Liver (tissue), 9 donors: ENCODE measurements around the gene DCT. TPM values are rescaled to one million over a fixed set of nuclear protein-coding genes. Genes with fewer than 3 reads are reported as not detected.

Source experiments
- DNase-seq: peaks from one replicate; pipeline ENCODE4 v3.0.0-alpha.2; 2017; ENCODE audit warnings: low spot score
- H3K27ac ChIP-seq, 2 donors: one replicate each; pipeline ENCODE4 v1.7.0; 2013; ENCODE audit warnings: inconsistent platforms in 2 of 2, low read length in 2 of 2, control low read depth in 1 of 2, low read depth in 1 of 2, mild to moderate bottlenecking in 1 of 2
- H3K27me3 ChIP-seq, 4 donors: one replicate each; pipeline versions ENCODE4 v1.6.1 to v1.7.0; 2013; ENCODE audit warnings: low read length in 3 of 4, inconsistent platforms in 1 of 4, mild to moderate bottlenecking in 1 of 4, moderate library complexity in 1 of 4; ENCODE audit not compliant: control insufficient read depth in 4 of 4, insufficient read depth in 4 of 4
- H3K36me3 ChIP-seq, 4 donors: one replicate each; pipeline versions ENCODE4 v1.6.1 to v1.7.0; 2013; ENCODE audit warnings: low read length in 3 of 4, mild to moderate bottlenecking in 3 of 4, low read depth in 1 of 4, moderate library complexity in 1 of 4; ENCODE audit not compliant: control insufficient read depth in 4 of 4, insufficient read depth in 3 of 4
- H3K4me1 ChIP-seq, 4 donors: one replicate each; pipeline versions ENCODE4 v1.6.1 to v1.7.0; 2013; ENCODE audit warnings: low read length in 3 of 4, mild to moderate bottlenecking in 3 of 4, moderate library complexity in 1 of 4; ENCODE audit not compliant: control insufficient read depth in 4 of 4, insufficient read depth in 4 of 4
- H3K4me3 ChIP-seq, 3 donors: one replicate each; pipeline versions ENCODE4 v1.6.1 to v1.7.0; 2013; ENCODE audit warnings: low read length in 3 of 3, control low read depth in 1 of 3, low read depth in 1 of 3, mild to moderate bottlenecking in 1 of 3
- H3K9ac ChIP-seq, 2 donors: one replicate each; pipeline ENCODE4 v1.7.0; 2013; ENCODE audit warnings: low read length in 2 of 2, mild to moderate bottlenecking in 2 of 2, moderate library complexity in 2 of 2, control low read depth in 1 of 2, low read depth in 1 of 2
- H3K9me3 ChIP-seq, 4 donors: one replicate each; pipeline versions ENCODE4 v1.6.1 to v1.7.0; 2013; ENCODE audit warnings: low read length in 3 of 4; ENCODE audit not compliant: control insufficient read depth in 4 of 4
- ATF3 ChIP-seq: IDR thresholded peaks from 2 replicates; pipeline ENCODE4 v1.6.1; 2016; ENCODE audit warnings: antibody characterized with exemption
- CTCF ChIP-seq: fragments of 150-350 bp; IDR thresholded peaks from 2 replicates; pipeline ENCODE4 v1.5.1; 2017; ENCODE audit warnings: improper control_type of control experiment, low read depth, low read length; ENCODE audit not compliant: missing input control
- FOXA2 ChIP-seq: IDR thresholded peaks from 2 replicates; pipeline ENCODE4 v1.6.1; 2016; ENCODE audit warnings: antibody characterized with exemption
- GABPA ChIP-seq, 2 donors: IDR thresholded peaks in 1 of 2; conservative IDR thresholded peaks in 1 of 2; 2 replicates each; pipeline ENCODE4 v1.6.1; 2016; ENCODE audit warnings: antibody characterized with exemption in 2 of 2, mild to moderate bottlenecking in 1 of 2, moderate library complexity in 1 of 2
- HNF4A ChIP-seq, 2 donors: conservative IDR thresholded peaks; 2 replicates each; pipeline ENCODE4 v1.6.1; 2016; ENCODE audit warnings: antibody characterized with exemption in 2 of 2, mild to moderate bottlenecking in 2 of 2
- HNF4G ChIP-seq: IDR thresholded peaks from 2 replicates; pipeline ENCODE4 v1.6.1; 2016; ENCODE audit warnings: antibody characterized with exemption
- JUND ChIP-seq, 2 donors: IDR thresholded peaks; 2 replicates each; pipeline ENCODE4 v1.6.1; 2016; ENCODE audit warnings: antibody characterized with exemption in 2 of 2
- NR2F2 ChIP-seq: IDR thresholded peaks from 2 replicates; pipeline ENCODE4 v1.6.1; 2016; ENCODE audit warnings: antibody characterized with exemption
- RAD21 ChIP-seq, 2 donors: IDR thresholded peaks; 2 replicates each; pipeline ENCODE4 v1.6.1; 2016; ENCODE audit warnings: antibody characterized with exemption in 2 of 2, mild to moderate bottlenecking in 2 of 2
- RXRA ChIP-seq, 2 donors: IDR thresholded peaks; 2 replicates each; pipeline ENCODE4 v1.6.1; 2017 to 2018; ENCODE audit warnings: antibody characterized with exemption in 2 of 2, mild to moderate bottlenecking in 1 of 2
- SP1 ChIP-seq: IDR thresholded peaks from 2 replicates; pipeline ENCODE4 v1.6.1; 2018; ENCODE audit warnings: antibody characterized with exemption, mild to moderate bottlenecking
- TAF1 ChIP-seq: conservative IDR thresholded peaks from 2 replicates; pipeline ENCODE4 v1.6.1; 2016; ENCODE audit warnings: antibody characterized with exemption, mild to moderate bottlenecking
- YY1 ChIP-seq: IDR thresholded peaks from 2 replicates; pipeline ENCODE4 v1.6.1; 2016; ENCODE audit warnings: antibody characterized with exemption, mild to moderate bottlenecking
- WGBS: extraction: QIAGEN DNeasy Blood & Tissue Kit; methylation state at CpG from one replicate; pipeline ENCODE4 v1.1.7; 2013; 5-methylcytosine and 5-hydroxymethylcytosine counted together
- polyA plus RNA-seq, 2 donors: library from polyadenylated mRNA; stranded (reverse) in 1 of 2; unstranded in 1 of 2; fragments of 200-250 nt in 1 of 2; fragments of >200 nt in 1 of 2; fragmentation: Nextera tagmentation in 1 of 2; extraction: Ambion mirVana in 1 of 2; gene quantifications; one replicate each; pipeline versions ENCODE4 v1.2.1 to v1.2.3, GENCODE V29; 2013 to 2015
- total RNA-seq, 2 donors: library from RNA; depleted of rRNA; stranded (reverse); fragments of >200 nt; gene quantifications; one replicate each; pipeline ENCODE4 v1.2.3, GENCODE V29; 2014
- TF ChIP-seq, protein P1 (sequence below): IDR thresholded peaks from 2 replicates; pipeline ENCODE4 v1.6.1; 2016; ENCODE audit warnings: antibody characterized with exemption
- TF ChIP-seq, protein P2 (sequence below): IDR thresholded peaks from 2 replicates; pipeline ENCODE4 v1.6.1; 2016; ENCODE audit warnings: antibody characterized with exemption, mild to moderate bottlenecking
- donor health status: healthy.
- donor health status: healthy.
- donor health status: healthy.
- donor health status: healthy.
- donor health status: healthy.

The DCT gene
- total and polyA plus RNA-seq, 4 donors: 0.08 to 0.19 TPM; not detected in 2

GRCh38 chr13:94427313-94427953 lies 52.0 kb downstream of the DCT start:
- Histone ChIP-seq H3K9me3 (no peaks in the 10 kb centered on the region), H3K36me3 (no peaks in the 10 kb centered on the region), H3K4me1 (no peaks in the 10 kb centered on the region), H3K4me3 (no peak overlapping the region), H3K9ac (no peak overlapping the region), H3K27me3 (no peaks in the 10 kb centered on the region), H3K27ac (no peak overlapping the region)
- DNase-seq: no peak
- no peak for TF ChIP-seq JUND (IDR thresholded peaks at IDR 0.05)
- TF ChIP-seq, protein P1, sequence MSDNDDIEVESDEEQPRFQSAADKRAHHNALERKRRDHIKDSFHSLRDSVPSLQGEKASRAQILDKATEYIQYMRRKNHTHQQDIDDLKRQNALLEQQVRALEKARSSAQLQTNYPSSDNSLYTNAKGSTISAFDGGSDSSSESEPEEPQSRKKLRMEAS: no peak
- no peak for TF ChIP-seq ATF3
- no peak for TF ChIP-seq HNF4G
- no peak for TF ChIP-seq YY1
- 71% methylated on average over 5 of the region's 5 CpGs for WGBS

DNA sequence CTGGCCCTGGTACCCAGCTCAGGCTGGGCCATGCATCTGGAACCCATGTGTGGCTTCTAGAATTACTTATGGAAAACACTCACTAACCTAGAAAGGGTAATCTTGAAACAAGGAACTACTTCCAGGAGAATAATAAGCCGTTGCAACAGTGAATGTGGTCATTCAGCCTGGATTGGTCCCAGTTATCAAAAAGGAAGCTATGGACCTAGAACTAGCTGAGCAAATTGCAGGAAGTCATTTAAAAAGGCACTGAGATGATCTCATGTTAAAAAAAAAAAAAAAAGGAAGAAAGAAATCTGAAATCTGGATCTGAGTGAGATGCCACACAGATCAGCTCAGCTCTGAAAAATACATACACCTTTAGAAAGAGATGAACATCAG lies 59.6 kb downstream of the DCT start:
- no peak for TF ChIP-seq HNF4G
- TF ChIP-seq SP1: no peak
- TF ChIP-seq ATF3: no peak
- TF ChIP-seq TAF1: no peak
- TF ChIP-seq, protein P1: no peak
- TF ChIP-seq JUND (IDR thresholded peaks at IDR 0.05): no peak
- no peak for TF ChIP-seq RXRA (IDR thresholded peaks at IDR 0.05)
- TF ChIP-seq GABPA (IDR thresholded peaks at IDR 0.05 in 1 of 2, conservative IDR thresholded peaks at IDR 0.05 in 1 of 2): no peak
- TF ChIP-seq NR2F2: no peak
- no peak for TF ChIP-seq HNF4A (conservative IDR thresholded peaks at IDR 0.05)
- no peak for TF ChIP-seq CTCF
- Histone ChIP-seq H3K27me3 (no peaks in the 10 kb centered on the region), H3K27ac (no peak overlapping the region), H3K9ac (no peak overlapping the region), H3K36me3 (no peaks in the 10 kb centered on the region), H3K4me3 (no peak overlapping the region), H3K4me1 (no peaks in the 10 kb centered on the region), H3K9me3 (peaks cover 0 to 6% (median under 1%) of the 10 kb centered on the region in 4 donors)
- WGBS: 62% methylated on average over 1 of the region's 1 CpG
- no peak for DNase-seq

DNA sequence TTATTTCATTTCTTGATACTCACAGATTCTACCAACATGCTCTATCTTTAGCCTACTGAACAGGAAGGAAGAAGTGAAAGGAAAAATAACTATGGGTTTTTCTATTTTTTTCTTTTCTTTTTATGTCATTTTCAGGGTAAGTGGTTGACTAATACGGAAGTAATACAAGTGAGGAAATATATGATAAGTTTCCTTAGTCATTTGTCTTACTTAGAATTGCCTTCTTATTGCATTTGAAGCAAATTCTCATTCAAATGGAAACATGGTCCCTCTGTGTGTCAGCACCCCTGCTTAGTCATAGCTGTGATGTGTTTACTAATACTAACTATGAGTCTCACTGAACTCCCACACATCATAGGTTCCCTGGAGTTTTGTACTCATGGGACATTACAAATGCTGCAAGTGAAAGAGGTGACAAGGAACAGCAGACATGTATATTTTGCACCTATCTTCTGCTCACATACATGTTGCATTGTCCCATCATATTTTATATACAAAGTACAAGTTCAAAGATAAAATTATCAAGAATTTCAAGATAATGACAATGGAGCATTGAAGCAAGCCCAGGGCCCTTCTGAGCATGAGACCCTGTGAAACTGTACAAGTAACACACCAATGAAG lies 60.1 kb downstream of the DCT start:
- 62% methylated on average over 1 of the region's 1 CpG for WGBS
- Histone ChIP-seq H3K27me3 (no peaks in the 10 kb centered on the region), H3K9me3 (peaks cover 0 to 6% (median under 1%) of the 10 kb centered on the region in 4 donors), H3K4me1 (no peaks in the 10 kb centered on the region), H3K9ac (no peak overlapping the region), H3K4me3 (no peak overlapping the region), H3K27ac (no peak overlapping the region), H3K36me3 (no peaks in the 10 kb centered on the region)
- no peak for DNase-seq
- TF ChIP-seq NR2F2 (no peak), SP1 (no peak), HNF4A (conservative IDR thresholded peaks at IDR 0.05) (no peak), RAD21 (IDR thresholded peaks at IDR 0.05) (no peak), JUND (IDR thresholded peaks at IDR 0.05) (no peak), ATF3 (no peak), FOXA2 (no peak), CTCF (no peak)
- TF ChIP-seq, protein P2, sequence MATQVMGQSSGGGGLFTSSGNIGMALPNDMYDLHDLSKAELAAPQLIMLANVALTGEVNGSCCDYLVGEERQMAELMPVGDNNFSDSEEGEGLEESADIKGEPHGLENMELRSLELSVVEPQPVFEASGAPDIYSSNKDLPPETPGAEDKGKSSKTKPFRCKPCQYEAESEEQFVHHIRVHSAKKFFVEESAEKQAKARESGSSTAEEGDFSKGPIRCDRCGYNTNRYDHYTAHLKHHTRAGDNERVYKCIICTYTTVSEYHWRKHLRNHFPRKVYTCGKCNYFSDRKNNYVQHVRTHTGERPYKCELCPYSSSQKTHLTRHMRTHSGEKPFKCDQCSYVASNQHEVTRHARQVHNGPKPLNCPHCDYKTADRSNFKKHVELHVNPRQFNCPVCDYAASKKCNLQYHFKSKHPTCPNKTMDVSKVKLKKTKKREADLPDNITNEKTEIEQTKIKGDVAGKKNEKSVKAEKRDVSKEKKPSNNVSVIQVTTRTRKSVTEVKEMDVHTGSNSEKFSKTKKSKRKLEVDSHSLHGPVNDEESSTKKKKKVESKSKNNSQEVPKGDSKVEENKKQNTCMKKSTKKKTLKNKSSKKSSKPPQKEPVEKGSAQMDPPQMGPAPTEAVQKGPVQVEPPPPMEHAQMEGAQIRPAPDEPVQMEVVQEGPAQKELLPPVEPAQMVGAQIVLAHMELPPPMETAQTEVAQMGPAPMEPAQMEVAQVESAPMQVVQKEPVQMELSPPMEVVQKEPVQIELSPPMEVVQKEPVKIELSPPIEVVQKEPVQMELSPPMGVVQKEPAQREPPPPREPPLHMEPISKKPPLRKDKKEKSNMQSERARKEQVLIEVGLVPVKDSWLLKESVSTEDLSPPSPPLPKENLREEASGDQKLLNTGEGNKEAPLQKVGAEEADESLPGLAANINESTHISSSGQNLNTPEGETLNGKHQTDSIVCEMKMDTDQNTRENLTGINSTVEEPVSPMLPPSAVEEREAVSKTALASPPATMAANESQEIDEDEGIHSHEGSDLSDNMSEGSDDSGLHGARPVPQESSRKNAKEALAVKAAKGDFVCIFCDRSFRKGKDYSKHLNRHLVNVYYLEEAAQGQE: no peak
